ENCODE measurements around the gene SCN2A. TPM values are rescaled to one million over a fixed set of nuclear protein-coding genes. Genes with fewer than 3 reads are reported as not detected.

Gene SCN2A
- total and polyA plus RNA-seq, 2 donors (not counting 3 experiments of a cell fraction or from before 2014, with no cell fraction given) = not detected

- dilution Hi-C loops (cut with MboI; ENCODE audit: extremely low pct_ligation_motif_present, low sequenced_read_pairs) (no loop called here), intact Hi-C loops (cut with micrococcal nuclease) (no loop called here)
- Histone ChIP-seq H3K9ac (replicated peaks; ENCODE audit: extremely low read depth, insufficient read depth, low read length) (no peak overlapping the region), H3K4me1 (ENCODE audit: control insufficient read depth, extremely low read depth, insufficient read depth, low read length) (no peaks in the 10 kb centered on the region), H4K20me1 (replicated peaks; ENCODE audit: control insufficient read depth, extremely low read depth, insufficient read depth, low read length) (no peaks in the 10 kb centered on the region), H3K9me1 (replicated peaks; ENCODE audit: control insufficient read depth, extremely low read depth, insufficient read depth, low read length) (no peaks in the 10 kb centered on the region), H3K27ac (ENCODE audit: insufficient read depth, low read depth, low read length) (no peak overlapping the region), H3K4me2 (ENCODE audit: insufficient read depth, low read length) (no peak overlapping the region), H3K36me3 (ENCODE audit: control insufficient read depth in 2 of 2, extremely low read depth in 1 of 2, insufficient read depth in 2 of 2, low read length in 2 of 2) (no peaks in the 10 kb centered on the region), H3K9me3 (replicated peaks; ENCODE audit: control insufficient read depth, insufficient read depth, low read length) (no peaks in the 10 kb centered on the region), H2AFZ (ENCODE audit: low read depth, low read length) (no peak overlapping the region), H3K4me3 (replicated peaks in 1 of 3; ENCODE audit: insufficient read depth in 1 of 3, low read depth in 1 of 3, low read length in 3 of 3) (no peak overlapping the region), H3K27me3 (ENCODE audit: control insufficient read depth in 2 of 2, insufficient read depth in 2 of 2, low read length in 2 of 2) (peaks cover 0 to 2% of the 10 kb centered on the region in 2 experiments), H3K79me2 (ENCODE audit: control insufficient read depth, insufficient read depth, low read length) (no peaks in the 10 kb centered on the region)
- DNase-seq (ENCODE audit: low read depth, low spot score) (no peak), FAIRE-seq (no peak)
- BruUV-seq (replicated peaks) = no TSS peak
- ChIA-PET POLR2A (no interaction called here), CTCF (interaction anchor here (1.0 kb wide), 1 partner anchor 48 kb away, joined by 3 read pairs; the partner anchor contains the start of gene SCN3A)
- TF ChIP-seq GATA2 (IDR thresholded peaks at IDR 0.05; ENCODE audit: insufficient read depth, insufficient read length, low read depth, low read length) (no peak), POLR2AphosphoS5 (IDR thresholded peaks at IDR 0.05; ENCODE audit: insufficient read depth, low read depth, low read length) (no peak), FOS (IDR thresholded peaks at IDR 0.05; ENCODE audit: borderline replicate concordance, insufficient read depth, low read length) (no peak)
Measured at GRCh38 chr2:165251366-165251765, 12.2 kb downstream of the SCN2A start.

- Histone ChIP-seq H3K36me3 (ENCODE audit: control insufficient read depth in 2 of 2, extremely low read depth in 1 of 2, insufficient read depth in 2 of 2, low read length in 2 of 2) (no peaks in the 10 kb centered on the region), H3K9ac (replicated peaks; ENCODE audit: extremely low read depth, insufficient read depth, low read length) (no peak overlapping the region), H3K27me3 (ENCODE audit: control insufficient read depth in 2 of 2, insufficient read depth in 2 of 2, low read length in 2 of 2) (no peaks in the 10 kb centered on the region), H2AFZ (ENCODE audit: low read depth, low read length) (no peak overlapping the region), H3K9me1 (replicated peaks; ENCODE audit: control insufficient read depth, extremely low read depth, insufficient read depth, low read length) (no peaks in the 10 kb centered on the region), H3K4me3 (replicated peaks in 1 of 3; ENCODE audit: insufficient read depth in 1 of 3, low read depth in 1 of 3, low read length in 3 of 3) (no peak overlapping the region), H3K27ac (ENCODE audit: insufficient read depth, low read depth, low read length) (no peak overlapping the region), H3K4me1 (ENCODE audit: control insufficient read depth, extremely low read depth, insufficient read depth, low read length) (no peaks in the 10 kb centered on the region), H3K4me2 (ENCODE audit: insufficient read depth, low read length) (no peak overlapping the region), H3K79me2 (ENCODE audit: control insufficient read depth, insufficient read depth, low read length) (no peaks in the 10 kb centered on the region), H3K9me3 (replicated peaks; ENCODE audit: control insufficient read depth, insufficient read depth, low read length) (no peaks in the 10 kb centered on the region), H4K20me1 (replicated peaks; ENCODE audit: control insufficient read depth, extremely low read depth, insufficient read depth, low read length) (no peaks in the 10 kb centered on the region)
- intact Hi-C loops (cut with micrococcal nuclease) = no loop called here
- BruUV-seq (replicated peaks) = no TSS peak
- no peak for TF ChIP-seq GATA2 (IDR thresholded peaks at IDR 0.05; ENCODE audit: insufficient read depth, insufficient read length, low read depth, low read length)
- DNase-seq (ENCODE audit: low read depth, low spot score) (no peak), FAIRE-seq (no peak)
- ChIA-PET CTCF (interaction anchor here (1.1 kb wide), 1 partner anchor 14 kb away, joined by 3 read pairs; the partner anchor contains the start of gene SCN2A), POLR2A (no interaction called here)
- dilution Hi-C loops (cut with MboI; ENCODE audit: extremely low pct_ligation_motif_present, low sequenced_read_pairs) = no loop called here
Measured at GRCh38 chr2:165253178-165253577, 14.0 kb downstream of the SCN2A start.
